GM12878 (cell line): ENCODE data around the gene PHF14. TPM values are rescaled to one million over a fixed set of nuclear protein-coding genes. Genes with fewer than 3 reads are reported as not detected.

Experiments used
- ATAC-seq: fragments of 200-7000 bp; cut with Tn5 transposase; 3 replicates; pipeline ENCODE4 v1.9.1; 2020; ENCODE audit warnings: mild to moderate bottlenecking, moderate library complexity
- BruUV-seq: library from RNA; stranded (reverse); fragments of 400-500 nt; replicated peaks from 2 replicates; lab custom pipeline; 2021; lab: Mats Ljungman, UMichigan
- CTCF ChIA-PET: fragments of 300-600 bp; sonication (Branson Sonifier 250); formaldehyde crosslinking; extraction: SDS; loops from one replicate; lab custom pipeline; 2021; ENCODE audit warnings: inconsistent platforms; lab: Yijun Ruan, JAX
- POLR2A ChIA-PET: fragments of 350-600 bp; formaldehyde crosslinking; extraction: SDS; loops from one replicate; lab custom pipeline; 2021; ENCODE audit warnings: inconsistent platforms; lab: Charles Lee
- RAD21 ChIA-PET: fragments of 300-600 bp; sonication (Branson Sonifier 250); formaldehyde crosslinking; loops from one replicate; lab custom pipeline; 2023; ENCODE audit warnings: antibody characterized with exemption; ENCODE audit not compliant: unreplicated experiment; lab: Charles Lee
- SMC1A ChIA-PET: fragments of 300-600 bp; sonication (Branson Sonifier 250); formaldehyde crosslinking; loops from one replicate; lab custom pipeline; 2023; ENCODE audit not compliant: unreplicated experiment, uncharacterized antibody; lab: Charles Lee
- DNase-seq: peaks from one replicate; pipeline ENCODE4 v3.0.0-alpha.2; 2011; ENCODE audit warnings: low read depth, low spot score
- FAIRE-seq: peaks from 3 replicates; lab custom pipeline; 2011; peaks lifted over from hg19 to GRCh38; lab: Jason Lieb, UNC
- H2AFZ ChIP-seq: 2 replicates; pipeline ENCODE4 v1.6.0; 2011; ENCODE audit warnings: low read depth, low read length, control low read depth; ENCODE audit not compliant: control insufficient read depth
- H3K27ac ChIP-seq: 2 replicates; pipeline ENCODE4 v1.5.1; 2011; ENCODE audit warnings: control low read depth; ENCODE audit not compliant: control insufficient read depth, insufficient read depth
- H3K27me3 ChIP-seq, 2 experiments: replicated peaks in 1 of 2; 2 replicates each; pipeline versions ENCODE4 v1.6.0 to v1.6.1; 2011; ENCODE audit warnings: low read length in 1 of 2; ENCODE audit not compliant: control insufficient read depth in 2 of 2, insufficient read depth in 2 of 2
- H3K36me3 ChIP-seq, 2 experiments: 2 replicates each; pipeline ENCODE4 v1.5.1; 2011; ENCODE audit warnings: low read length in 1 of 2; ENCODE audit not compliant: control insufficient read depth in 2 of 2, insufficient read depth in 2 of 2
- H3K4me1 ChIP-seq: 2 replicates; pipeline ENCODE4 v1.6.1; 2011; ENCODE audit warnings: mild to moderate bottlenecking, low read length, moderate library complexity, mixed read lengths; ENCODE audit not compliant: control insufficient read depth, insufficient read depth
- H3K4me2 ChIP-seq: 2 replicates; pipeline ENCODE4 v1.6.0; 2011; ENCODE audit warnings: control low read depth; ENCODE audit not compliant: control insufficient read depth, insufficient read depth
- H3K4me3 ChIP-seq: fragments of 200-600 bp; sonication (generic); 2 replicates; pipeline ENCODE4 v1.5.1; 2016
- H3K79me2 ChIP-seq: 2 replicates; pipeline ENCODE4 v1.6.0; 2011; ENCODE audit warnings: low read length; ENCODE audit not compliant: control insufficient read depth, insufficient read depth
- H3K9ac ChIP-seq: 2 replicates; pipeline ENCODE4 v1.8.0; 2011; ENCODE audit warnings: low read length, control low read depth, mixed read lengths; ENCODE audit not compliant: control insufficient read depth, insufficient read depth
- H3K9me3 ChIP-seq: replicated peaks from 3 replicates; pipeline ENCODE4 v1.5.1; 2011; ENCODE audit warnings: mild to moderate bottlenecking, low read length; ENCODE audit not compliant: control insufficient read depth, insufficient read depth
- H4K20me1 ChIP-seq: 2 replicates; pipeline ENCODE4 v1.6.0; 2011; ENCODE audit not compliant: control insufficient read depth, insufficient read depth
- BCLAF1 ChIP-seq: fragments of 450-650 bp; IDR thresholded peaks from 2 replicates; pipeline ENCODE4 v1.6.1; 2017; ENCODE audit warnings: antibody characterized with exemption, mild to moderate bottlenecking, moderate library complexity
- CBX3 ChIP-seq: fragments of 200-600 bp; sonication (generic); IDR thresholded peaks from 2 replicates; pipeline ENCODE4 v1.6.1; 2016; ENCODE audit warnings: low read depth, borderline replicate concordance
- DPF2 ChIP-seq: fragments of 450-650 bp; IDR thresholded peaks from 2 replicates; pipeline ENCODE4 v1.6.1; 2017; ENCODE audit warnings: mild to moderate bottlenecking
- E2F4 ChIP-seq: IDR thresholded peaks from 2 replicates; pipeline ENCODE4 v1.6.1; 2012; ENCODE audit warnings: low read depth, low read length, improper control_type of control experiment
- FOXM1 ChIP-seq: IDR thresholded peaks from 2 replicates; pipeline ENCODE4 v1.6.1; 2012; ENCODE audit warnings: low read depth, mild to moderate bottlenecking, inconsistent platforms, low read length, moderate library complexity
- JUNB ChIP-seq: IDR thresholded peaks from 2 replicates; pipeline ENCODE4 v1.6.1; 2016; ENCODE audit warnings: antibody characterized with exemption, mild to moderate bottlenecking
- MLLT1 ChIP-seq: fragments of 450-650 bp; IDR thresholded peaks from 2 replicates; pipeline ENCODE4 v1.6.1; 2016; ENCODE audit warnings: mild to moderate bottlenecking
- NBN ChIP-seq: fragments of 450-650 bp; IDR thresholded peaks from 2 replicates; pipeline ENCODE4 v1.6.1; 2016
- NR2C1 ChIP-seq: fragments of 450-650 bp; IDR thresholded peaks from 2 replicates; pipeline ENCODE4 v1.6.1; 2017; ENCODE audit warnings: antibody characterized with exemption, mild to moderate bottlenecking, moderate library complexity
- RAD21 ChIP-seq: IDR thresholded peaks from 2 replicates; pipeline ENCODE4 v1.6.1; 2011; ENCODE audit warnings: mild to moderate bottlenecking, low read depth, low read length, moderate library complexity; ENCODE audit not compliant: insufficient read depth
- SIX5 ChIP-seq: IDR thresholded peaks from 2 replicates; pipeline ENCODE4 v1.6.1; 2011; ENCODE audit warnings: mild to moderate bottlenecking, low read depth, low read length, moderate library complexity; ENCODE audit not compliant: severe bottlenecking
- SMAD5 ChIP-seq: IDR thresholded peaks from 2 replicates; pipeline ENCODE4 v1.6.1; 2016; ENCODE audit warnings: antibody characterized with exemption, low read depth
- TAF1 ChIP-seq: IDR thresholded peaks from 2 replicates; pipeline ENCODE4 v1.6.1; 2011; ENCODE audit warnings: mild to moderate bottlenecking, low read depth, low read length, borderline replicate concordance
- ZNF24 ChIP-seq: fragments of 450-650 bp; IDR thresholded peaks from 2 replicates; pipeline ENCODE4 v1.6.1; 2017; ENCODE audit warnings: antibody characterized with exemption, mild to moderate bottlenecking
- WGBS: methylation state at CpG from one replicate; pipeline ENCODE4 v1.1.6; 2016; ENCODE audit warnings: low lambda C conversion rate; ENCODE audit not compliant: insufficient replicate concordance, insufficient coverage; ENCODE audit errors: missing lambda C conversion rate; 5-methylcytosine and 5-hydroxymethylcytosine counted together
- in situ Hi-C: fragments of 300-500 bp; cut with MboI; formaldehyde crosslinking; loops from 9 replicates; pipeline ENCODE4 v1.14.3; 2018; ENCODE audit warnings: mixed read lengths
- intact Hi-C: fragments of 100-400 bp; cut with micrococcal nuclease; formaldehyde crosslinking; loops from one replicate; pipeline ENCODE4 v1.14.2; 2022; ENCODE audit not compliant: unreplicated experiment
- polyA plus RNA-seq, 11 experiments: library from polyadenylated mRNA; depleted of rRNA in 4 of 11; unstranded in 6 of 11; stranded (reverse) in 5 of 11; fragments of >200 nt; fragmentation: Nextera tagmentation in 4 of 11; fragmentation: Illumina TruSeq in 1 of 11; extraction: Ambion mirVana in 4 of 11; extraction: Trizol in 1 of 11; gene quantifications; 1 replicate in 1 of 11; 2 replicates in 10 of 11; pipeline versions ENCODE4 v1.2.1 to v1.2.3, GENCODE V29; 2011 to 2016; ENCODE audit warnings: inconsistent platforms in 2 of 11, missing spikeins in 2 of 11, low read depth in 1 of 11
- total RNA-seq, 4 experiments: library from RNA; depleted of rRNA in 3 of 4; stranded (reverse); fragments of >200 nt in 3 of 4; fragmentation: Illumina TruSeq in 1 of 4; extraction: Trizol in 1 of 4; gene quantifications; 2 replicates each; pipeline versions ENCODE4 v1.2.1 to v1.2.3, GENCODE V29; 2013 to 2021

PHF14 gene
- total and polyA plus RNA-seq, 10 of the 15 experiments (the other 5 are each of a cell fraction or from before 2014, with no cell fraction given) = 21.3 to 47.1 (median 29.9) TPM

- TF ChIP-seq MLLT1 (no peak), NR2C1 (no peak), BCLAF1 (no peak), E2F4 (no peak), FOXM1 (no peak), CBX3 (no peak)
- TF ChIP-seq, all 136 proteins: peak for 0
Measured at GRCh38 chr7:11130012-11130411, 156.3 kb downstream of the PHF14 start (continued).

GRCh38 chr7:11130601-11131000 lies 156.9 kb downstream of the PHF14 start:
- WGBS = 98% methylated on average over 2 of the region's 2 CpGs

More at GRCh38 chr7:11130601-11131000, 156.9 kb downstream of the PHF14 start:
- H3K4me3 ChIP-seq = no peak overlapping the region
- no peaks in the 10 kb centered on the region for H3K79me2 ChIP-seq
- no peaks in the 10 kb centered on the region for H4K20me1 ChIP-seq
- intact Hi-C loops = no loop called here
- TF ChIP-seq SIX5 (no peak), DPF2 (no peak), NBN (no peak), SMAD5 (no peak), ZNF24 (no peak), JUNB (no peak), TAF1 (no peak), RAD21 (no peak)
- TF ChIP-seq, all 136 proteins: peak for 0
- Histone ChIP-seq H3K4me2 (no peak overlapping the region), H3K27ac (no peak overlapping the region), H2AFZ (no peak overlapping the region), H3K27me3 (no peaks in the 10 kb centered on the region), H3K36me3 (no peaks in the 10 kb centered on the region), H3K9me3 (no peaks in the 10 kb centered on the region), H3K4me1 (no peaks in the 10 kb centered on the region), H3K9ac (no peak overlapping the region)
- FAIRE-seq (no peak), DNase-seq (no peak), ATAC-seq (no peak)
- CTCF ChIA-PET = no interaction called here
- in situ Hi-C loops = no loop called here
- BruUV-seq = no TSS peak
- SMC1A ChIA-PET = no interaction called here
- POLR2A ChIA-PET = no interaction called here
- RAD21 ChIA-PET = no interaction called here
